K562 (cell line): ENCODE data around the gene CRYAB. TPM values are rescaled to one million over a fixed set of nuclear protein-coding genes. Genes with fewer than 3 reads are reported as not detected.

Experiments used
- ATAC-seq: fragments of 200-7000 bp; cut with Tn5 transposase; 3 replicates; pipeline ENCODE4 v1.9.1; 2020; ENCODE audit warnings: moderate library complexity
- BruUV-seq: library from RNA; stranded (reverse); fragments of 400-500 nt; replicated peaks from 2 replicates; lab custom pipeline; 2021; lab: Mats Ljungman, UMichigan
- CTCF ChIA-PET: fragments of 300-600 bp; formaldehyde crosslinking; extraction: SDS; loops from one replicate; lab custom pipeline; 2021; ENCODE audit warnings: low intra/inter-chr PET ratio; lab: Yijun Ruan, JAX
- POLR2A ChIA-PET: fragments of 300-600, 350-650 bp; sonication (Branson Sonifier 250); formaldehyde crosslinking; extraction: SDS; loops from one replicate; lab custom pipeline; 2021; ENCODE audit warnings: antibody characterized with exemption, inconsistent platforms; lab: Yijun Ruan, JAX
- DNase-seq, 4 experiments: peaks; one replicate each; pipeline versions ENCODE4 v3.0.0 to v3.0.0-alpha.2; 2011 to 2018; ENCODE audit warnings: low spot score in 3 of 4, mixed read lengths in 3 of 4; ENCODE audit errors: extremely low read depth in 1 of 4
- FAIRE-seq: peaks from 2 replicates; lab custom pipeline; 2011; peaks lifted over from hg19 to GRCh38; lab: Jason Lieb, UNC
- H2AFZ ChIP-seq: 2 replicates; pipeline ENCODE4 v1.6.0; 2011; ENCODE audit warnings: low read depth, low read length, control low read depth, inconsistent platforms
- H3K27ac ChIP-seq: fragments of 200-600 bp; 3 replicates; pipeline ENCODE4 v1.8.0; 2011; ENCODE audit warnings: low read depth, mild to moderate bottlenecking, control low read depth, inconsistent platforms, low read length, moderate library complexity, mixed read lengths; ENCODE audit errors: extremely low read depth
- H3K27me3 ChIP-seq, 2 experiments: fragments of 300-600 bp in 1 of 2; 2 replicates in 1 of 2; 3 replicates in 1 of 2; pipeline versions ENCODE4 v1.6.0 to v1.8.0; 2011; ENCODE audit warnings: inconsistent platforms in 2 of 2, low read length in 2 of 2, mild to moderate bottlenecking in 1 of 2, mixed read lengths in 1 of 2, moderate library complexity in 1 of 2; ENCODE audit not compliant: control insufficient read depth in 2 of 2, insufficient read depth in 2 of 2
- H3K36me3 ChIP-seq: fragments of 300-600 bp; 3 replicates; pipeline ENCODE4 v1.8.0; 2011; ENCODE audit warnings: mild to moderate bottlenecking, low read length, inconsistent platforms; ENCODE audit not compliant: control insufficient read depth, insufficient read depth
- H3K4me1 ChIP-seq, 2 experiments: fragments of 200-600 bp in 1 of 2; replicated peaks in 1 of 2; 2 replicates in 1 of 2; 3 replicates in 1 of 2; pipeline versions ENCODE4 v1.5.1 to v1.8.0; 2011; ENCODE audit warnings: inconsistent platforms in 2 of 2, low read length in 2 of 2, mild to moderate bottlenecking in 1 of 2, mixed read lengths in 1 of 2, moderate library complexity in 1 of 2; ENCODE audit not compliant: control insufficient read depth in 2 of 2, insufficient read depth in 2 of 2
- H3K4me2 ChIP-seq: 2 replicates; pipeline ENCODE4 v1.6.1; 2011; ENCODE audit warnings: low read length, control low read depth, inconsistent platforms, mixed read lengths; ENCODE audit not compliant: insufficient read depth
- H3K4me3 ChIP-seq: fragments of 200-600 bp; sonication (generic), shearing (Covaris generic); 2 replicates; pipeline ENCODE4 v1.5.1; 2016; ENCODE audit warnings: control low read depth, inconsistent platforms
- H3K79me2 ChIP-seq: fragments of 200-600 bp; 3 replicates; pipeline ENCODE4 v1.8.0; 2011; ENCODE audit warnings: low read length, inconsistent platforms; ENCODE audit not compliant: control insufficient read depth, insufficient read depth
- H3K9ac ChIP-seq, 2 experiments: 2 replicates each; pipeline versions ENCODE4 v1.6.0 to v1.6.1; 2011; ENCODE audit warnings: low read depth in 2 of 2, low read length in 2 of 2, control low read depth in 1 of 2, inconsistent platforms in 1 of 2, mild to moderate bottlenecking in 1 of 2, mixed read lengths in 1 of 2; ENCODE audit not compliant: insufficient read depth in 1 of 2
- H3K9me1 ChIP-seq: one replicate; pipeline ENCODE4 v1.6.0; 2011; ENCODE audit warnings: inconsistent platforms, mild to moderate bottlenecking, low read length, moderate library complexity; ENCODE audit not compliant: control insufficient read depth, insufficient read depth
- H3K9me3 ChIP-seq: replicated peaks from 2 replicates; pipeline ENCODE4 v1.5.1; 2011; ENCODE audit warnings: low read depth, low read length, inconsistent platforms; ENCODE audit not compliant: control insufficient read depth, insufficient read depth
- H4K20me1 ChIP-seq: replicated peaks from 2 replicates; pipeline ENCODE4 v1.6.1; 2011; ENCODE audit warnings: low read length, inconsistent platforms, mixed read lengths; ENCODE audit not compliant: control insufficient read depth, insufficient read depth
- DNMT1 ChIP-seq: fragments of 450-650 bp; IDR thresholded peaks from 2 replicates; pipeline ENCODE4 v1.6.1; 2016; ENCODE audit warnings: antibody characterized with exemption, mild to moderate bottlenecking
- GABPA ChIP-seq: fragments of 200-800 bp; sonication (Bioruptor generic); conservative IDR thresholded peaks from 2 replicates; pipeline ENCODE4 v1.6.1; 2016; ENCODE audit warnings: low read depth, missing genetic modification characterization, missing compliant biosample characterization
- ILF3 ChIP-seq: fragments of 450-650 bp; IDR thresholded peaks from 2 replicates; pipeline ENCODE4 v1.6.1; 2018; ENCODE audit warnings: antibody characterized with exemption, mild to moderate bottlenecking, moderate library complexity, borderline replicate concordance
- L3MBTL2 ChIP-seq: fragments of 450-650 bp; IDR thresholded peaks from 2 replicates; pipeline ENCODE4 v1.6.1; 2016; ENCODE audit warnings: mild to moderate bottlenecking, moderate library complexity
- SPI1 ChIP-seq: IDR thresholded peaks from 2 replicates; pipeline ENCODE4 v1.6.1; 2011; ENCODE audit warnings: low read depth, low read length, control low read depth, borderline replicate concordance
- ZNF324 ChIP-seq: fragments of 250-450 bp; sonication (Bioruptor Pico); IDR thresholded peaks from 2 replicates; pipeline ENCODE4 v1.4.0; 2020; ENCODE audit warnings: mild to moderate bottlenecking
- WGBS: fragments of 100-300 bp; shearing (Covaris generic); methylation state at CpG from one replicate; pipeline ENCODE4 v1.1.6; 2016; ENCODE audit warnings: low coverage, mixed read lengths; ENCODE audit not compliant: insufficient coverage; ENCODE audit errors: missing lambda C conversion rate; 5-methylcytosine and 5-hydroxymethylcytosine counted together
- in situ Hi-C: fragments of 300-500 bp; cut with MboI; formaldehyde crosslinking; loops from 4 replicates; pipeline ENCODE4 v1.15.0; 2018; ENCODE audit warnings: inconsistent platforms, mixed read lengths
- intact Hi-C: fragments of 100-400 bp; cut with micrococcal nuclease; formaldehyde crosslinking; loops from 2 replicates; pipeline ENCODE4 v1.14.2; 2022
- polyA plus RNA-seq, 8 experiments: library from polyadenylated mRNA; depleted of rRNA in 4 of 8; stranded (reverse) in 5 of 8; unstranded in 3 of 8; fragments of >200 nt; fragmentation: Nextera tagmentation in 2 of 8; fragmentation: Illumina TruSeq in 1 of 8; extraction: Ambion mirVana in 2 of 8; extraction: Trizol in 1 of 8; gene quantifications; 2 replicates each; pipeline versions ENCODE4 v1.2.1 to v1.2.3, GENCODE V29; 2011 to 2014; ENCODE audit warnings: inconsistent platforms in 1 of 8, missing spikeins in 1 of 8
- total RNA-seq, 7 experiments: library from RNA; depleted of rRNA in 6 of 7; stranded (reverse); fragments of >200 nt in 6 of 7; fragmentation: Illumina TruSeq in 2 of 7; extraction: Trizol in 2 of 7; gene quantifications; 2 replicates each; pipeline versions ENCODE4 v1.2.1 to v1.2.3, GENCODE V29; 2011 to 2021; ENCODE audit warnings: low replicate concordance in 1 of 7
- TF ChIP-seq, protein P1 (sequence below): fragments of 250-450 bp; sonication (Bioruptor Pico); IDR thresholded peaks from 2 replicates; pipeline ENCODE4 v1.5.0; 2021; ENCODE audit warnings: mild to moderate bottlenecking, moderate library complexity
- TF ChIP-seq, protein P2 (sequence below): fragments of 250-450 bp; sonication (Bioruptor Pico); IDR thresholded peaks from 2 replicates; pipeline ENCODE4 v1.8.0; 2022; ENCODE audit warnings: inconsistent platforms

The CRYAB gene
- total and polyA plus RNA-seq, 9 of the 15 experiments (the other 6 are each of a cell fraction or from before 2014, with no cell fraction given), result 0.83 to 7.5 (median 3.6) TPM

- H3K4me1 ChIP-seq, result peaks cover 0 to 6% of the 10 kb centered on the region in 2 experiments; a peak in 3 of 5 replicates
- H3K79me2 ChIP-seq, result no peaks in the 10 kb centered on the region
- H3K27me3 ChIP-seq, result no peaks in the 10 kb centered on the region
- H3K9me1 ChIP-seq, result no peaks in the 10 kb centered on the region
- ChIA-PET POLR2A (interaction anchor here (0.6 kb wide), 2 partner anchors 126 to 264 kb away, joined by 3 read pairs; partner anchors contain the start of genes SDHD and TIMM8B), CTCF (no interaction called here)
- intact Hi-C loops, result no loop called here
- no peaks in the 10 kb centered on the region for H3K9me3 ChIP-seq
- no peak overlapping the region for H2AFZ ChIP-seq
- no peak for DNase-seq
- peak; percentile 31; the same call in 1 of the 3 replicates for ATAC-seq
- H3K36me3 ChIP-seq, result peaks cover 3% of the 10 kb centered on the region; the same call in 1 of the 3 replicates
- H3K9ac ChIP-seq, result no peak overlapping the region
- no peak overlapping the region for H3K4me2 ChIP-seq
- 48% methylated on average over 5 of the region's 5 CpGs for WGBS
- no peak overlapping the region for H3K27ac ChIP-seq
- H4K20me1 ChIP-seq, result no peaks in the 10 kb centered on the region
- BruUV-seq, result no TSS peak
- in situ Hi-C loops, result no loop called here
- TF ChIP-seq L3MBTL2 (no peak), DNMT1 (no peak), ILF3 (no peak), GABPA (no peak), SPI1 (0 out of 2 replicates have a peak, but pooled peaks have one; percentile 2), ZNF324 (CRISPR knock-in tag) (no peak)
- TF ChIP-seq, protein P1, sequence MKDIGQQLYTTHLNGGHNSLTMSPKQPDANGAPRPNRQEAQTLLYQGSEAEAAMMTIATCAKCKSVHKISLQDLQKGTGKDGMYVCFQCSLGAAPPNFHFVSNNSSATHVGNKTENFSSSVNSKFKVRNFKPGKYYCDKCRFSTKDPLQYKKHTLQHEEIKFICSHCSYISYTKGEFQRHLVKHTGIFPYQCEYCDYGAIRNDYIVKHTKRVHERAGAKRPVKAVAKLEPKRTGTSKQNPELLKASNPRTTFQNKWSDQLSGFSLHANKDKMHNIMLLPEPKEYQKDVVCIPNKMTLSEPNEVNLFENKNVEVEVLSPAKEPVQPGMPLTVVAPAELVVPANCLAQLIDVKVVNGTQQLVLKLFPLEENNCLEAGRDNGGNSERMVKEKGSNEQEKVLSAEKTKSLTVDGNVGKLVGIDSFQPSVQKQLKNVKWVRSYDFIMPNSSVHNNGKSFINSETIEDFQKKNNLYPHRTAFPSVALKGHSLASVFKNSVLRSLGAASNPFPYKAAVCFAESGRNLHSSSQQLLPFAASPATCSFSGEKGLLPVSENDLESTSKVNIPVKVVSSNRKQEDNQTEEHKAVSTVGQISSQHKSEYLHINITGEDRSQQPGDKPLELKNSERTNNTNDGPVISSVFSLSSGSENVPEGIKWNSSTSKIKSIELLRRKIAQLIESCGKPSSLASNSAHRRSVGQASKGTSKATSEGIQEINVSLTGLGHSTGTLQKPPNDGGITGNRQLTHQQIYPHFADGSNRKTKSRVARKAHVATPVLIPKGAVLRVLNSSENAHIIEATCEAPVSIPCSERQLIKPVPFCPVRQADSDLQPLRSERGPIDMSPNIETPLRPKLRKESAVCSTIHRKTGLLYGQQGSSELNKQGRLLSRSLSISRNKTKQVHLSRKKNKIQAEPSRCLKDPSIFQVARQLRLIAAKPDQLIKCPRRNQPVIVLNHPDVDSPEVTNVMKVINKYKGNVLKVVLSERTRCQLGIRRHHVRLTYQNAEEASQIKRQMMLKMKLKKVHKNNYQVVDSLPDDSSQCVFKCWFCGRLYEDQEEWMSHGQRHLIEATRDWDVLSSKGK (CRISPR knock-in tag), result no peak
- TF ChIP-seq, protein P2, sequence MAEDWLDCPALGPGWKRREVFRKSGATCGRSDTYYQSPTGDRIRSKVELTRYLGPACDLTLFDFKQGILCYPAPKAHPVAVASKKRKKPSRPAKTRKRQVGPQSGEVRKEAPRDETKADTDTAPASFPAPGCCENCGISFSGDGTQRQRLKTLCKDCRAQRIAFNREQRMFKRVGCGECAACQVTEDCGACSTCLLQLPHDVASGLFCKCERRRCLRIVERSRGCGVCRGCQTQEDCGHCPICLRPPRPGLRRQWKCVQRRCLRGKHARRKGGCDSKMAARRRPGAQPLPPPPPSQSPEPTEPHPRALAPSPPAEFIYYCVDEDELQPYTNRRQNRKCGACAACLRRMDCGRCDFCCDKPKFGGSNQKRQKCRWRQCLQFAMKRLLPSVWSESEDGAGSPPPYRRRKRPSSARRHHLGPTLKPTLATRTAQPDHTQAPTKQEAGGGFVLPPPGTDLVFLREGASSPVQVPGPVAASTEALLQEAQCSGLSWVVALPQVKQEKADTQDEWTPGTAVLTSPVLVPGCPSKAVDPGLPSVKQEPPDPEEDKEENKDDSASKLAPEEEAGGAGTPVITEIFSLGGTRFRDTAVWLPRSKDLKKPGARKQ (CRISPR knock-in tag), result no peak
- no peak overlapping the region for H3K4me3 ChIP-seq
- peak; percentile 48 for FAIRE-seq
Measured at GRCh38 chr11:111960916-111961315, 49.3 kb upstream of the CRYAB start.
